HepG2 (cell line): ENCODE data around the gene OPRL1. TPM values are rescaled to one million over a fixed set of nuclear protein-coding genes. Genes with fewer than 3 reads are reported as not detected.
A peak's percentile ranks its signal among the peaks of the same experiment; 100 is the strongest.

Source experiments
- ETV5 ChIP-seq: IDR thresholded peaks from 2 replicates; pipeline ENCODE4 v1.6.1; 2018; ENCODE audit warnings: missing biosample characterization, missing genetic modification reagents, inconsistent platforms, borderline replicate concordance
- GATA4 ChIP-seq: sonication (generic); IDR thresholded peaks from 2 replicates; pipeline ENCODE4 v1.6.1; 2016; ENCODE audit warnings: antibody characterized with exemption, low read depth, borderline replicate concordance
- GRHL1 ChIP-seq: sonication (generic); formaldehyde crosslinking; conservative IDR thresholded peaks from 2 replicates; pipeline ENCODE4 v1.8.0; 2022; ENCODE audit warnings: missing genetic modification reagents
- KMT2B ChIP-seq: IDR thresholded peaks from 2 replicates; pipeline ENCODE4 v1.6.1; 2016; ENCODE audit warnings: missing genetic modification reagents, missing compliant biosample characterization
- POLR2A ChIP-seq, 2 experiments: IDR thresholded peaks; 2 replicates each; pipeline ENCODE4 v1.6.1; 2011; ENCODE audit warnings: low read depth in 2 of 2, low read length in 2 of 2, mild to moderate bottlenecking in 1 of 2, moderate library complexity in 1 of 2; ENCODE audit not compliant: insufficient read depth in 1 of 2
- PTBP1 ChIP-seq: fragments of 200-400 bp; formaldehyde crosslinking; IDR thresholded peaks from 2 replicates; pipeline ENCODE4 v1.6.1; 2018; ENCODE audit warnings: low read length, low read depth; ENCODE audit not compliant: poor library complexity, severe bottlenecking
- RNF219 ChIP-seq: sonication (generic); formaldehyde crosslinking; IDR thresholded peaks from 2 replicates; pipeline ENCODE4 v1.5.0; 2020; ENCODE audit warnings: mild to moderate bottlenecking, missing genetic modification reagents
- SOX6 ChIP-seq, 2 experiments: fragments of 450-650 bp in 1 of 2; sonication (generic) in 1 of 2; formaldehyde crosslinking in 1 of 2; IDR thresholded peaks; 2 replicates each; pipeline versions ENCODE4 v1.4.0 to v1.6.1; 2017 to 2020; ENCODE audit warnings: antibody characterized with exemption in 1 of 2, mild to moderate bottlenecking in 1 of 2, missing genetic modification reagents in 1 of 2
- TEAD3 ChIP-seq: optimal IDR thresholded peaks from 2 replicates; pipeline ENCODE3; 2016; ENCODE audit warnings: borderline replicate concordance
- THRA ChIP-seq: sonication (generic); formaldehyde crosslinking; IDR thresholded peaks from 2 replicates; pipeline ENCODE4 v1.4.0; 2020; ENCODE audit warnings: missing genetic modification reagents, borderline replicate concordance
- ZFYVE20 ChIP-seq: sonication (generic); formaldehyde crosslinking; IDR thresholded peaks from 2 replicates; pipeline ENCODE4 v1.8.0; 2023; ENCODE audit warnings: low read depth, mild to moderate bottlenecking, moderate library complexity, missing genetic modification reagents, borderline replicate concordance
- ZNF18 ChIP-seq: sonication (generic); formaldehyde crosslinking; IDR thresholded peaks from 2 replicates; pipeline ENCODE4 v1.8.0; 2022; ENCODE audit warnings: mild to moderate bottlenecking, missing genetic modification reagents; ENCODE audit not compliant: insufficient replicate concordance
- ZNF44 ChIP-seq: sonication (generic); formaldehyde crosslinking; IDR thresholded peaks from 2 replicates; pipeline ENCODE4 v1.5.1; 2020; ENCODE audit warnings: mild to moderate bottlenecking, missing genetic modification reagents
- ZNF646 ChIP-seq: sonication (generic); formaldehyde crosslinking; IDR thresholded peaks from 2 replicates; pipeline ENCODE4 v1.9.0; 2021; ENCODE audit warnings: mild to moderate bottlenecking, missing genetic modification reagents
- polyA plus RNA-seq, 8 experiments: library from polyadenylated mRNA; depleted of rRNA in 3 of 8; stranded (reverse) in 7 of 8; unstranded in 1 of 8; fragments of >200 nt; fragmentation: Illumina TruSeq in 4 of 8; extraction: Trizol in 4 of 8; gene quantifications; 2 replicates each; pipeline versions ENCODE4 v1.2.1 to v1.2.3, GENCODE V29; 2011 to 2016; ENCODE audit warnings: low read depth in 4 of 8, missing spikeins in 1 of 8, mixed read lengths in 1 of 8; ENCODE audit not compliant: insufficient read depth in 1 of 8
- total RNA-seq, 5 experiments: library from RNA; depleted of rRNA; stranded (reverse); fragments of >200 nt; fragmentation: Illumina TruSeq; extraction: Trizol; gene quantifications; 2 replicates each; pipeline ENCODE4 v1.2.3, GENCODE V29; 2016; ENCODE audit warnings: low read depth in 1 of 5

Gene OPRL1
- total and polyA plus RNA-seq, 2 of the 13 experiments (the other 11 are each of a cell fraction or from before 2014, with no cell fraction given) = 0.35 to 0.71 TPM

GRCh38 chr20:64063389-64064144, 16.3 kb upstream of the OPRL1 start (continued):
- TF ChIP-seq THRA (CRISPR knock-in tag) = 0 out of 2 replicates have a peak, but pooled peaks have one; percentile 7
- no peak for TF ChIP-seq SOX6 (IDR thresholded peaks at IDR 0.05)
- TF ChIP-seq SOX6 (CRISPR knock-in tag; IDR thresholded peaks at IDR 0.05) = no peak; the same call in 1 of the 2 replicates
- no peak for TF ChIP-seq GRHL1 (CRISPR knock-in tag)
- no peak for TF ChIP-seq ZNF44 (CRISPR knock-in tag)
- peak; percentile 49; the same call in 1 of the 2 replicates for TF ChIP-seq ZNF646
- TF ChIP-seq ZFYVE20 (CRISPR knock-in tag) = no peak
- no peak; the same call in 1 of the 2 replicates for TF ChIP-seq ETV5 (CRISPR knock-in tag)
- no peak for TF ChIP-seq RNF219
- TF ChIP-seq KMT2B (CRISPR knock-in tag) = no peak
- TF ChIP-seq TEAD3 (CRISPR knock-in tag) = peak; percentile 14
- TF ChIP-seq ZNF18 (CRISPR knock-in tag) = no peak
- no peak for TF ChIP-seq PTBP1
- TF ChIP-seq POLR2A (IDR thresholded peaks at IDR 0.05; ENCODE audit: insufficient read depth in 1 of 2, low read depth in 2 of 2, low read length in 2 of 2) = peak in 1 of 2 experiments; percentile 68; a peak in 1 of 4 replicates
- TF ChIP-seq GATA4 = no peak
